K562 (cell line): Measurements from ENCODE around the gene SRSF9. TPM values are rescaled to one million over a fixed set of nuclear protein-coding genes. Genes with fewer than 3 reads are reported as not detected.

Experiments used
- ATAC-seq: fragments of 200-7000 bp; cut with Tn5 transposase; 3 replicates; pipeline ENCODE4 v1.9.1; 2020; ENCODE audit warnings: moderate library complexity
- BruUV-seq: library from RNA; stranded (reverse); fragments of 400-500 nt; replicated peaks from 2 replicates; lab custom pipeline; 2021; lab: Mats Ljungman, UMichigan
- CTCF ChIA-PET: fragments of 300-600 bp; formaldehyde crosslinking; extraction: SDS; loops from one replicate; lab custom pipeline; 2021; ENCODE audit warnings: low intra/inter-chr PET ratio; lab: Yijun Ruan, JAX
- POLR2A ChIA-PET: fragments of 300-600, 350-650 bp; sonication (Branson Sonifier 250); formaldehyde crosslinking; extraction: SDS; loops from one replicate; lab custom pipeline; 2021; ENCODE audit warnings: antibody characterized with exemption, inconsistent platforms; lab: Yijun Ruan, JAX
- DNase-seq, 4 experiments: peaks; one replicate each; pipeline versions ENCODE4 v3.0.0 to v3.0.0-alpha.2; 2011 to 2018; ENCODE audit warnings: low spot score in 3 of 4, mixed read lengths in 3 of 4; ENCODE audit errors: extremely low read depth in 1 of 4
- FAIRE-seq: peaks from 2 replicates; lab custom pipeline; 2011; peaks lifted over from hg19 to GRCh38; lab: Jason Lieb, UNC
- H2AFZ ChIP-seq: 2 replicates; pipeline ENCODE4 v1.6.0; 2011; ENCODE audit warnings: low read depth, low read length, control low read depth, inconsistent platforms
- H3K27ac ChIP-seq: fragments of 200-600 bp; 3 replicates; pipeline ENCODE4 v1.8.0; 2011; ENCODE audit warnings: low read depth, mild to moderate bottlenecking, control low read depth, inconsistent platforms, low read length, moderate library complexity, mixed read lengths; ENCODE audit errors: extremely low read depth
- H3K27me3 ChIP-seq, 2 experiments: fragments of 300-600 bp in 1 of 2; 2 replicates in 1 of 2; 3 replicates in 1 of 2; pipeline versions ENCODE4 v1.6.0 to v1.8.0; 2011; ENCODE audit warnings: inconsistent platforms in 2 of 2, low read length in 2 of 2, mild to moderate bottlenecking in 1 of 2, mixed read lengths in 1 of 2, moderate library complexity in 1 of 2; ENCODE audit not compliant: control insufficient read depth in 2 of 2, insufficient read depth in 2 of 2
- H3K36me3 ChIP-seq: fragments of 300-600 bp; 3 replicates; pipeline ENCODE4 v1.8.0; 2011; ENCODE audit warnings: mild to moderate bottlenecking, low read length, inconsistent platforms; ENCODE audit not compliant: control insufficient read depth, insufficient read depth
- H3K4me1 ChIP-seq, 2 experiments: fragments of 200-600 bp in 1 of 2; replicated peaks in 1 of 2; 2 replicates in 1 of 2; 3 replicates in 1 of 2; pipeline versions ENCODE4 v1.5.1 to v1.8.0; 2011; ENCODE audit warnings: inconsistent platforms in 2 of 2, low read length in 2 of 2, mild to moderate bottlenecking in 1 of 2, mixed read lengths in 1 of 2, moderate library complexity in 1 of 2; ENCODE audit not compliant: control insufficient read depth in 2 of 2, insufficient read depth in 2 of 2
- H3K4me2 ChIP-seq: 2 replicates; pipeline ENCODE4 v1.6.1; 2011; ENCODE audit warnings: low read length, control low read depth, inconsistent platforms, mixed read lengths; ENCODE audit not compliant: insufficient read depth
- H3K4me3 ChIP-seq: fragments of 200-600 bp; sonication (generic), shearing (Covaris generic); 2 replicates; pipeline ENCODE4 v1.5.1; 2016; ENCODE audit warnings: control low read depth, inconsistent platforms
- H3K79me2 ChIP-seq: fragments of 200-600 bp; 3 replicates; pipeline ENCODE4 v1.8.0; 2011; ENCODE audit warnings: low read length, inconsistent platforms; ENCODE audit not compliant: control insufficient read depth, insufficient read depth
- H3K9ac ChIP-seq, 2 experiments: 2 replicates each; pipeline versions ENCODE4 v1.6.0 to v1.6.1; 2011; ENCODE audit warnings: low read depth in 2 of 2, low read length in 2 of 2, control low read depth in 1 of 2, inconsistent platforms in 1 of 2, mild to moderate bottlenecking in 1 of 2, mixed read lengths in 1 of 2; ENCODE audit not compliant: insufficient read depth in 1 of 2
- H3K9me1 ChIP-seq: one replicate; pipeline ENCODE4 v1.6.0; 2011; ENCODE audit warnings: inconsistent platforms, mild to moderate bottlenecking, low read length, moderate library complexity; ENCODE audit not compliant: control insufficient read depth, insufficient read depth
- H3K9me3 ChIP-seq: replicated peaks from 2 replicates; pipeline ENCODE4 v1.5.1; 2011; ENCODE audit warnings: low read depth, low read length, inconsistent platforms; ENCODE audit not compliant: control insufficient read depth, insufficient read depth
- H4K20me1 ChIP-seq: replicated peaks from 2 replicates; pipeline ENCODE4 v1.6.1; 2011; ENCODE audit warnings: low read length, inconsistent platforms, mixed read lengths; ENCODE audit not compliant: control insufficient read depth, insufficient read depth
- BCOR ChIP-seq: fragments of 450-650 bp; IDR thresholded peaks from 2 replicates; pipeline ENCODE4 v1.6.1; 2016
- BDP1 ChIP-seq: IDR thresholded peaks from 3 replicates; pipeline ENCODE4 v1.6.1; 2011; ENCODE audit not compliant: insufficient read length, insufficient read depth
- HBP1 ChIP-seq: fragments of 450-650 bp; formaldehyde crosslinking; IDR thresholded peaks from 2 replicates; pipeline ENCODE4 v1.4.0; 2022; ENCODE audit warnings: missing genetic modification characterization
- HDAC6 ChIP-seq: IDR thresholded peaks from 2 replicates; pipeline ENCODE4 v1.6.1; 2012; ENCODE audit warnings: low read depth, mild to moderate bottlenecking, control low read depth, inconsistent platforms, low read length, moderate library complexity
- KDM1A ChIP-seq, 2 experiments: fragments of 450-650 bp; IDR thresholded peaks; 2 replicates each; pipeline ENCODE4 v1.6.1; 2016; ENCODE audit warnings: mild to moderate bottlenecking in 2 of 2
- LCOR ChIP-seq: sonication (generic); formaldehyde crosslinking; IDR thresholded peaks from 2 replicates; pipeline ENCODE4 v1.8.0; 2022; ENCODE audit warnings: mild to moderate bottlenecking, missing genetic modification reagents
- RAD51 ChIP-seq: fragments of 450-650 bp; IDR thresholded peaks from 2 replicates; pipeline ENCODE4 v1.7.1; 2016; ENCODE audit warnings: low read depth, mild to moderate bottlenecking, borderline replicate concordance
- RBM15 ChIP-seq: fragments of 200-400 bp; formaldehyde crosslinking; IDR thresholded peaks from 2 replicates; pipeline ENCODE4 v1.6.1; 2018; ENCODE audit warnings: mild to moderate bottlenecking, low read length, moderate library complexity; ENCODE audit not compliant: insufficient read depth
- RBM25 ChIP-seq: fragments of 200-400 bp; formaldehyde crosslinking; IDR thresholded peaks from 2 replicates; pipeline ENCODE4 v1.6.1; 2018; ENCODE audit warnings: low read length, low read depth, moderate library complexity; ENCODE audit not compliant: severe bottlenecking
- RFX1 ChIP-seq: fragments of 450-650 bp; IDR thresholded peaks from 2 replicates; pipeline ENCODE4 v1.6.1; 2016; ENCODE audit warnings: mild to moderate bottlenecking, moderate library complexity
- TRIM24 ChIP-seq, 2 experiments: fragments of 450-650 bp; IDR thresholded peaks; 2 replicates each; pipeline ENCODE4 v1.6.1; 2016
- ZEB2 ChIP-seq: fragments of 450-650 bp; IDR thresholded peaks from 2 replicates; pipeline ENCODE4 v1.6.1; 2016
- ZFP1 ChIP-seq: fragments of 450-650 bp; formaldehyde crosslinking; IDR thresholded peaks from 2 replicates; pipeline ENCODE4 v1.4.0; 2020; ENCODE audit warnings: mild to moderate bottlenecking, mixed read lengths
- ZNF12 ChIP-seq: sonication (generic); formaldehyde crosslinking; IDR thresholded peaks from 2 replicates; pipeline ENCODE4 v1.4.0; 2020; ENCODE audit warnings: mild to moderate bottlenecking, missing genetic modification reagents
- ZNF143 ChIP-seq: sonication (generic); formaldehyde crosslinking; IDR thresholded peaks from 2 replicates; pipeline ENCODE4 v1.9.0; 2022; ENCODE audit warnings: mild to moderate bottlenecking, missing genetic modification reagents
- ZNF445 ChIP-seq: fragments of 250-450 bp; sonication (Bioruptor Pico); IDR thresholded peaks from 2 replicates; pipeline ENCODE4 v1.4.0; 2020; ENCODE audit warnings: low read depth, mild to moderate bottlenecking, moderate library complexity
- WGBS: fragments of 100-300 bp; shearing (Covaris generic); methylation state at CpG from one replicate; pipeline ENCODE4 v1.1.6; 2016; ENCODE audit warnings: low coverage, mixed read lengths; ENCODE audit not compliant: insufficient coverage; ENCODE audit errors: missing lambda C conversion rate; 5-methylcytosine and 5-hydroxymethylcytosine counted together
- in situ Hi-C: fragments of 300-500 bp; cut with MboI; formaldehyde crosslinking; loops from 4 replicates; pipeline ENCODE4 v1.15.0; 2018; ENCODE audit warnings: inconsistent platforms, mixed read lengths
- intact Hi-C: fragments of 100-400 bp; cut with micrococcal nuclease; formaldehyde crosslinking; loops from 2 replicates; pipeline ENCODE4 v1.14.2; 2022
- polyA plus RNA-seq, 8 experiments: library from polyadenylated mRNA; depleted of rRNA in 4 of 8; stranded (reverse) in 5 of 8; unstranded in 3 of 8; fragments of >200 nt; fragmentation: Nextera tagmentation in 2 of 8; fragmentation: Illumina TruSeq in 1 of 8; extraction: Ambion mirVana in 2 of 8; extraction: Trizol in 1 of 8; gene quantifications; 2 replicates each; pipeline versions ENCODE4 v1.2.1 to v1.2.3, GENCODE V29; 2011 to 2014; ENCODE audit warnings: inconsistent platforms in 1 of 8, missing spikeins in 1 of 8
- total RNA-seq, 7 experiments: library from RNA; depleted of rRNA in 6 of 7; stranded (reverse); fragments of >200 nt in 6 of 7; fragmentation: Illumina TruSeq in 2 of 7; extraction: Trizol in 2 of 7; gene quantifications; 2 replicates each; pipeline versions ENCODE4 v1.2.1 to v1.2.3, GENCODE V29; 2011 to 2021; ENCODE audit warnings: low replicate concordance in 1 of 7
- TF ChIP-seq, protein P1 (sequence below): sonication (generic); formaldehyde crosslinking; IDR thresholded peaks from 2 replicates; pipeline ENCODE4 v1.8.0; 2023; ENCODE audit warnings: mild to moderate bottlenecking, missing genetic modification reagents

SRSF9 gene
- total and polyA plus RNA-seq, 9 of the 15 experiments (the other 6 are each of a cell fraction or from before 2014, with no cell fraction given), result 40.3 to 291 (median 230) TPM

DNA sequence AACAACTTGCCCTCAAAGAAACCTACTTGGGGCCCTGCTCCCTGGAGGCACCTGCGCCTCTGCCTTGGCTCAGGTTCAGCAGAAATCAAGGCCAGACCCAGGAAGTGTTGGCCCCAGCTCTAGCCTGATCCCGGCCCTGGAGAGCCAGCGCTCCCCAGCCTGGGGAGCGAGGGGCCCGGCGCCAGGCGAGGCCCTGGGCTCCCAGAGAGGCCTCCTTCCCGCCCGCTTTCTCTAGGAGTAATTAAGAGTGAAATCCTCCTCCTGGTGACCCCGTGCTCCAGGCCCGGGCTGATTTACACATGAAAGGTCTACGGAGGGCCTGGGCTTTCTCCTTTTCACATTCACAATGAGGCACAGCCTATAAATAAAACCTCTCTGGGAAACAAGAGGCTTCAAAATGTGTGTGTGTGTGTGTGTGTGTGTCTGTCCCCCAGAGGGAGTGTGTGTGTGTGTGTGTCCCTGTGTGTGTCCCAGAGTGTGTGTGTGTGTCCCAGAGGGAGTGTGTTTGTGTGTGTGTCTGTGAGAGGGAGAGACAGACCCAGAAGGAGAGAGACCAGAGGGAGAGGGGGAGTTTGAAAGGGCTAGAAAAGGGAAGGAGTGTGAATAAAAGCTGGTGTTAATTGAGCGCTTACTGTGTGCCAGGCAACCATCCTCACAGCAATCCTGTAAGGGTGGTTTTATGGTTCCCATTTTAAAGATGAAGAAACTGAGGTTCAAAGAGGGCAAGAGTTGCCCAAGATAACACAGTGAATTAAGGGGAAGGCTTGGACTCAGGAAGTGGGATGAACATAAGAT lies 55.5 kb downstream of the SRSF9 start:
- ChIA-PET POLR2A (interaction anchor here (0.6 kb wide), 1 partner anchor 12 kb away, joined by 3 read pairs; no protein-coding TSS in a partner anchor), CTCF (no interaction called here)
- H4K20me1 ChIP-seq, result no peaks in the 10 kb centered on the region
- no peaks in the 10 kb centered on the region for H3K9me1 ChIP-seq
- H2AFZ ChIP-seq, result peak overlapping the region; percentile 16; the same call in 1 of the 2 replicates
- H3K27ac ChIP-seq, result no peak overlapping the region
- H3K4me3 ChIP-seq, result no peak overlapping the region
- H3K27me3 ChIP-seq, result peaks cover 7 to 12% of the 10 kb centered on the region in 2 experiments; a peak in 4 of 5 replicates
- no peaks in the 10 kb centered on the region for H3K36me3 ChIP-seq
- peak in 1 of 4 experiments; percentile 8 for DNase-seq
- BruUV-seq, result no TSS peak
- H3K9ac ChIP-seq, result no peak overlapping the region
- ATAC-seq, result peak; percentile 39
- FAIRE-seq, result peak; percentile 11
- TF ChIP-seq KDM1A (IDR thresholded peaks at IDR 0.05) (0 out of 4 replicates have a peak, but pooled peaks have one; percentile 8 to 13), ZNF445 (CRISPR knock-in tag) (no peak), BDP1 (no peak), HDAC6 (no peak), ZNF143 (CRISPR knock-in tag) (no peak), HBP1 (CRISPR knock-in tag) (0 out of 2 replicates have a peak, but pooled peaks have one; percentile 19), TRIM24 (IDR thresholded peaks at IDR 0.05) (no peak), ZFP1 (no peak), BCOR (peak; percentile 69), RAD51 (no peak), RFX1 (no peak), ZNF12 (no peak), ZEB2 (no peak), LCOR (CRISPR knock-in tag) (no peak), RBM25 (peak; percentile 52), RBM15 (no peak)
- TF ChIP-seq, protein P1, sequence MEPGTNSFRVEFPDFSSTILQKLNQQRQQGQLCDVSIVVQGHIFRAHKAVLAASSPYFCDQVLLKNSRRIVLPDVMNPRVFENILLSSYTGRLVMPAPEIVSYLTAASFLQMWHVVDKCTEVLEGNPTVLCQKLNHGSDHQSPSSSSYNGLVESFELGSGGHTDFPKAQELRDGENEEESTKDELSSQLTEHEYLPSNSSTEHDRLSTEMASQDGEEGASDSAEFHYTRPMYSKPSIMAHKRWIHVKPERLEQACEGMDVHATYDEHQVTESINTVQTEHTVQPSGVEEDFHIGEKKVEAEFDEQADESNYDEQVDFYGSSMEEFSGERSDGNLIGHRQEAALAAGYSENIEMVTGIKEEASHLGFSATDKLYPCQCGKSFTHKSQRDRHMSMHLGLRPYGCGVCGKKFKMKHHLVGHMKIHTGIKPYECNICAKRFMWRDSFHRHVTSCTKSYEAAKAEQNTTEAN (CRISPR knock-in tag), result no peak
- intact Hi-C loops, result no loop called here
- peaks cover 0 to 4% of the 10 kb centered on the region in 2 experiments; a peak in 2 of 5 replicates for H3K4me1 ChIP-seq
- in situ Hi-C loops, result no loop called here
- 35% methylated on average over 13 of the region's 13 CpGs for WGBS
- no peaks in the 10 kb centered on the region for H3K9me3 ChIP-seq
- H3K4me2 ChIP-seq, result no peak overlapping the region
- H3K79me2 ChIP-seq, result no peaks in the 10 kb centered on the region
